HEK293 (cell line): ENCODE results near the gene ACTN4.

Experiments used
- BCL11A ChIP-seq: fragments of 450-650 bp; formaldehyde crosslinking; IDR thresholded peaks from 2 replicates; pipeline ENCODE4 v1.5.1; 2016; ENCODE audit warnings: low read depth, missing biosample characterization, missing genetic modification characterization
- GLI4 ChIP-seq: fragments of 450-650 bp; formaldehyde crosslinking; IDR thresholded peaks from 2 replicates; pipeline ENCODE4 v1.5.1; 2016; ENCODE audit warnings: missing biosample characterization, missing genetic modification characterization
- SP2 ChIP-seq: fragments of 450-650 bp; formaldehyde crosslinking; IDR thresholded peaks from 2 replicates; pipeline ENCODE4 v1.5.1; 2016; ENCODE audit warnings: missing biosample characterization, missing genetic modification characterization
- YY1 ChIP-seq: fragments of 450-650 bp; formaldehyde crosslinking; IDR thresholded peaks from 2 replicates; pipeline ENCODE4 v1.5.1; 2018; ENCODE audit warnings: missing biosample characterization, missing genetic modification characterization
- ZBTB10 ChIP-seq: fragments of 450-650 bp; formaldehyde crosslinking; IDR thresholded peaks from 2 replicates; pipeline ENCODE4 v1.5.1; 2016; ENCODE audit warnings: missing biosample characterization, missing genetic modification characterization
- ZBTB20 ChIP-seq: fragments of 450-650 bp; formaldehyde crosslinking; IDR thresholded peaks from 2 replicates; pipeline ENCODE4 v1.5.1; 2016; ENCODE audit warnings: missing biosample characterization, missing genetic modification characterization
- ZBTB44 ChIP-seq: fragments of 450-650 bp; IDR thresholded peaks from 2 replicates; pipeline ENCODE4 v1.5.1; 2018; ENCODE audit warnings: missing biosample characterization, mild to moderate bottlenecking, missing genetic modification characterization
- ZFP69B ChIP-seq: fragments of 450-650 bp; formaldehyde crosslinking; IDR thresholded peaks from 2 replicates; pipeline ENCODE4 v1.5.1; 2016; ENCODE audit warnings: missing biosample characterization, missing genetic modification characterization
- ZNF138 ChIP-seq: fragments of 450-650 bp; formaldehyde crosslinking; IDR thresholded peaks from 2 replicates; pipeline ENCODE4 v1.5.1; 2016; ENCODE audit warnings: missing biosample characterization, missing genetic modification characterization, borderline replicate concordance
- ZNF2 ChIP-seq: fragments of 450-650 bp; formaldehyde crosslinking; IDR thresholded peaks from 2 replicates; pipeline ENCODE4 v1.5.1; 2016; ENCODE audit warnings: missing biosample characterization, missing genetic modification characterization
- ZNF211 ChIP-seq: fragments of 450-650 bp; formaldehyde crosslinking; IDR thresholded peaks from 2 replicates; pipeline ENCODE4 v1.5.1; 2016; ENCODE audit warnings: low read depth, missing biosample characterization, missing genetic modification characterization
- ZNF214 ChIP-seq: fragments of 450-650 bp; formaldehyde crosslinking; IDR thresholded peaks from 2 replicates; pipeline ENCODE4 v1.5.1; 2017; ENCODE audit warnings: missing biosample characterization, mild to moderate bottlenecking, missing genetic modification characterization, borderline replicate concordance
- ZNF24 ChIP-seq: fragments of 450-650 bp; formaldehyde crosslinking; IDR thresholded peaks from 2 replicates; pipeline ENCODE4 v1.5.1; 2016; ENCODE audit warnings: missing biosample characterization, missing genetic modification characterization
- ZNF266 ChIP-seq: fragments of 450-650 bp; formaldehyde crosslinking; IDR thresholded peaks from 2 replicates; pipeline ENCODE4 v1.5.1; 2016; ENCODE audit warnings: missing biosample characterization, missing genetic modification characterization, low read depth
- ZNF341 ChIP-seq: fragments of 450-650 bp; formaldehyde crosslinking; IDR thresholded peaks from 2 replicates; pipeline ENCODE4; 2016; ENCODE audit warnings: low read depth, missing biosample characterization, missing genetic modification characterization
- ZNF350 ChIP-seq: fragments of 450-650 bp; formaldehyde crosslinking; IDR thresholded peaks from 2 replicates; pipeline ENCODE4 v1.5.0; 2017; ENCODE audit warnings: missing biosample characterization, mild to moderate bottlenecking, missing genetic modification characterization
- ZNF48 ChIP-seq: fragments of 450-650 bp; formaldehyde crosslinking; IDR thresholded peaks from 2 replicates; pipeline ENCODE4 v1.5.1; 2016; ENCODE audit warnings: missing biosample characterization, missing genetic modification characterization
- ZNF514 ChIP-seq: fragments of 450-650 bp; formaldehyde crosslinking; IDR thresholded peaks from 2 replicates; pipeline ENCODE4 v1.5.1; 2016; ENCODE audit warnings: missing biosample characterization, missing genetic modification characterization
- ZNF585B ChIP-seq: fragments of 450-650 bp; formaldehyde crosslinking; IDR thresholded peaks from 2 replicates; pipeline ENCODE4 v1.5.1; 2016; ENCODE audit warnings: missing biosample characterization, missing genetic modification characterization
- ZNF654 ChIP-seq: fragments of 450-650 bp; formaldehyde crosslinking; IDR thresholded peaks from 2 replicates; pipeline ENCODE4 v1.5.1; 2016; ENCODE audit warnings: low read depth, missing biosample characterization, missing genetic modification characterization
- ZNF777 ChIP-seq: fragments of 450-650 bp; formaldehyde crosslinking; IDR thresholded peaks from 2 replicates; pipeline ENCODE4 v1.5.1; 2017; ENCODE audit warnings: missing biosample characterization, missing genetic modification characterization, borderline replicate concordance
- ZNF830 ChIP-seq: fragments of 450-650 bp; IDR thresholded peaks from 2 replicates; pipeline ENCODE4 v1.5.0; 2018; ENCODE audit warnings: missing biosample characterization, missing genetic modification characterization, low read depth, mild to moderate bottlenecking, moderate library complexity
- ZSCAN23 ChIP-seq: fragments of 450-650 bp; formaldehyde crosslinking; IDR thresholded peaks from 2 replicates; pipeline ENCODE4 v1.5.1; 2016; ENCODE audit warnings: missing biosample characterization, missing genetic modification characterization
- TF ChIP-seq, protein P1 (sequence below): fragments of 450-650 bp; IDR thresholded peaks from 2 replicates; pipeline ENCODE4 v1.5.1; 2018; ENCODE audit warnings: missing biosample characterization, missing genetic modification characterization
- TF ChIP-seq, protein P2 (sequence below): fragments of 450-650 bp; formaldehyde crosslinking; IDR thresholded peaks from 2 replicates; pipeline ENCODE4 v1.5.1; 2016; ENCODE audit warnings: missing biosample characterization, missing genetic modification characterization
- TF ChIP-seq, protein P3 (sequence below): fragments of 450-650 bp; formaldehyde crosslinking; IDR thresholded peaks from 2 replicates; pipeline ENCODE4 v1.5.1; 2016; ENCODE audit warnings: missing biosample characterization, missing genetic modification characterization, low read depth
- TF ChIP-seq, protein P4 (sequence below): fragments of 450-650 bp; formaldehyde crosslinking; IDR thresholded peaks from 2 replicates; pipeline ENCODE4 v1.5.1; 2017; ENCODE audit warnings: missing biosample characterization, mild to moderate bottlenecking, missing genetic modification characterization, moderate library complexity
- TF ChIP-seq, protein P5 (sequence below): fragments of 450-650 bp; formaldehyde crosslinking; IDR thresholded peaks from 2 replicates; pipeline ENCODE4 v1.5.1; 2016; ENCODE audit warnings: missing biosample characterization, missing genetic modification characterization

The ACTN4 gene

DNA sequence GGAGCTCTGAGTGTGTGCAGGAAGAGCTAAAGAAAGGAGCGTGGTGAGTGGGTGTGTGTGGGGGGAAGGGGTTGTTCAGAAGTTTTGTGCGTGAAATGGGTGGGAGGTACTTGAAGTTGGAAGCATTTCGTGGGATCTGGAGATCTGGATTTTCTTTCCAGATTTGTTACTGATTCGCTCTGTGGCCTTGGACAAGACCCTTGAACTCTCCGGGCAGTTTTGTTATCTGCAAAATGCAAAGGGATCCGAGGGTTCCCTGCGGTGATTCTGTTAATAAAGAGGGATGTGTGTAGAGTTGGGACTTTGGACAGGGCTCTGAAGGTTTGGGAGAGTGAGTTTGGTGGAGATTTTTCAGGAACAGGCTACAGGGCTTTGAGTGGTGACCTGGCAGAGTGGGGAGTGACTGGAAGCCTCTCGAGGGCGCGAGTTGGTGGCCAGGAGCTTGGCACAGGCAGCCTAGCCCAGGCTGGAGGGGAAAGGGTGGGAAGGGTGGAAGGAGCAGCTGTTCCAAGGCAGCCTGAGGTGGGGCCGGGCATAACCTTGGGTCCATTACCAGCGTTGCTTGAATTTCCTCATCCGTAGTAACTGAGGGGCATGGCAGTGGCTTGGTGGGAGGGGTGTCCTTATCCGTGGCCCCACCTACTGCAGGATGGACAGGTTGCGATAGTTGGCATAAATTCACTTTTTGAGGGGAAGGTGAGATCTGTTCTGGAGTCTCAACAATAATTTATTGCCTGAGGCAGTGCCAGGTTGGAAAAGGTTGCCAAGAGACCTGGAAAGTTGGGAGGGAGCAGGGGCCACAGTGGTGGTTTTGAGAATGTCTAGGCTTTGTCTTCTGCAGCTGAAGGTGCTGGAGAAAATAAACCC is 2.1 kb downstream of the ACTN4 start (continued):
- TF ChIP-seq, protein P1, sequence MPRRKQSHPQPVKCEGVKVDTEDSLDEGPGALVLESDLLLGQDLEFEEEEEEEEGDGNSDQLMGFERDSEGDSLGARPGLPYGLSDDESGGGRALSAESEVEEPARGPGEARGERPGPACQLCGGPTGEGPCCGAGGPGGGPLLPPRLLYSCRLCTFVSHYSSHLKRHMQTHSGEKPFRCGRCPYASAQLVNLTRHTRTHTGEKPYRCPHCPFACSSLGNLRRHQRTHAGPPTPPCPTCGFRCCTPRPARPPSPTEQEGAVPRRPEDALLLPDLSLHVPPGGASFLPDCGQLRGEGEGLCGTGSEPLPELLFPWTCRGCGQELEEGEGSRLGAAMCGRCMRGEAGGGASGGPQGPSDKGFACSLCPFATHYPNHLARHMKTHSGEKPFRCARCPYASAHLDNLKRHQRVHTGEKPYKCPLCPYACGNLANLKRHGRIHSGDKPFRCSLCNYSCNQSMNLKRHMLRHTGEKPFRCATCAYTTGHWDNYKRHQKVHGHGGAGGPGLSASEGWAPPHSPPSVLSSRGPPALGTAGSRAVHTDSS: no peak
- TF ChIP-seq SP2 (tag by site-specific recombination) (peak; percentile 45), ZNF48 (tag by site-specific recombination) (no peak), BCL11A (tag by site-specific recombination) (0 out of 2 replicates have a peak, but pooled peaks have one; percentile 5), ZNF585B (tag by site-specific recombination) (no peak), ZNF24 (no peak), ZNF138 (tag by site-specific recombination) (no peak), ZNF341 (tag by site-specific recombination) (peak; percentile 49), ZNF214 (tag by site-specific recombination) (no peak), GLI4 (tag by site-specific recombination) (no peak), ZBTB44 (no peak), ZBTB10 (tag by site-specific recombination) (no peak; the same call in none of the 2 replicates), ZFP69B (tag by site-specific recombination) (peak; percentile 70), ZNF514 (no peak), ZNF830 (no peak), YY1 (tag by site-specific recombination) (no peak), ZNF777 (tag by site-specific recombination) (no peak), ZBTB20 (tag by site-specific recombination) (no peak), ZSCAN23 (0 out of 2 replicates have a peak, but pooled peaks have one; percentile 16), ZNF2 (tag by site-specific recombination) (no peak; the same call in 1 of the 2 replicates), ZNF350 (tag by site-specific recombination) (no peak), ZNF654 (no peak), ZNF211 (tag by site-specific recombination) (no peak), ZNF266 (tag by site-specific recombination) (no peak)
- TF ChIP-seq, protein P2, sequence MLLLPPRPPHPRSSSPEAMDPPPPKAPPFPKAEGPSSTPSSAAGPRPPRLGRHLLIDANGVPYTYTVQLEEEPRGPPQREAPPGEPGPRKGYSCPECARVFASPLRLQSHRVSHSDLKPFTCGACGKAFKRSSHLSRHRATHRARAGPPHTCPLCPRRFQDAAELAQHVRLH (tag by site-specific recombination): no peak
- TF ChIP-seq, protein P3, sequence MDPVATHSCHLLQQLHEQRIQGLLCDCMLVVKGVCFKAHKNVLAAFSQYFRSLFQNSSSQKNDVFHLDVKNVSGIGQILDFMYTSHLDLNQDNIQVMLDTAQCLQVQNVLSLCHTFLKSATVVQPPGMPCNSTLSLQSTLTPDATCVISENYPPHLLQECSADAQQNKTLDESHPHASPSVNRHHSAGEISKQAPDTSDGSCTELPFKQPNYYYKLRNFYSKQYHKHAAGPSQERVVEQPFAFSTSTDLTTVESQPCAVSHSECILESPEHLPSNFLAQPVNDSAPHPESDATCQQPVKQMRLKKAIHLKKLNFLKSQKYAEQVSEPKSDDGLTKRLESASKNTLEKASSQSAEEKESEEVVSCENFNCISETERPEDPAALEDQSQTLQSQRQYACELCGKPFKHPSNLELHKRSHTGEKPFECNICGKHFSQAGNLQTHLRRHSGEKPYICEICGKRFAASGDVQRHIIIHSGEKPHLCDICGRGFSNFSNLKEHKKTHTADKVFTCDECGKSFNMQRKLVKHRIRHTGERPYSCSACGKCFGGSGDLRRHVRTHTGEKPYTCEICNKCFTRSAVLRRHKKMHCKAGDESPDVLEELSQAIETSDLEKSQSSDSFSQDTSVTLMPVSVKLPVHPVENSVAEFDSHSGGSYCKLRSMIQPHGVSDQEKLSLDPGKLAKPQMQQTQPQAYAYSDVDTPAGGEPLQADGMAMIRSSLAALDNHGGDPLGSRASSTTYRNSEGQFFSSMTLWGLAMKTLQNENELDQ (tag by site-specific recombination): no peak
- TF ChIP-seq, protein P4, sequence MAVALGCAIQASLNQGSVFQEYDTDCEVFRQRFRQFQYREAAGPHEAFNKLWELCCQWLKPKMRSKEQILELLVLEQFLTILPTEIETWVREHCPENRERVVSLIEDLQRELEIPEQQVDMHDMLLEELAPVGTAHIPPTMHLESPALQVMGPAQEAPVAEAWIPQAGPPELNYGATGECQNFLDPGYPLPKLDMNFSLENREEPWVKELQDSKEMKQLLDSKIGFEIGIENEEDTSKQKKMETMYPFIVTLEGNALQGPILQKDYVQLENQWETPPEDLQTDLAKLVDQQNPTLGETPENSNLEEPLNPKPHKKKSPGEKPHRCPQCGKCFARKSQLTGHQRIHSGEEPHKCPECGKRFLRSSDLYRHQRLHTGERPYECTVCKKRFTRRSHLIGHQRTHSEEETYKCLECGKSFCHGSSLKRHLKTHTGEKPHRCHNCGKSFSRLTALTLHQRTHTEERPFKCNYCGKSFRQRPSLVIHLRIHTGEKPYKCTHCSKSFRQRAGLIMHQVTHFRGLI (tag by site-specific recombination): no peak
- TF ChIP-seq, protein P5, sequence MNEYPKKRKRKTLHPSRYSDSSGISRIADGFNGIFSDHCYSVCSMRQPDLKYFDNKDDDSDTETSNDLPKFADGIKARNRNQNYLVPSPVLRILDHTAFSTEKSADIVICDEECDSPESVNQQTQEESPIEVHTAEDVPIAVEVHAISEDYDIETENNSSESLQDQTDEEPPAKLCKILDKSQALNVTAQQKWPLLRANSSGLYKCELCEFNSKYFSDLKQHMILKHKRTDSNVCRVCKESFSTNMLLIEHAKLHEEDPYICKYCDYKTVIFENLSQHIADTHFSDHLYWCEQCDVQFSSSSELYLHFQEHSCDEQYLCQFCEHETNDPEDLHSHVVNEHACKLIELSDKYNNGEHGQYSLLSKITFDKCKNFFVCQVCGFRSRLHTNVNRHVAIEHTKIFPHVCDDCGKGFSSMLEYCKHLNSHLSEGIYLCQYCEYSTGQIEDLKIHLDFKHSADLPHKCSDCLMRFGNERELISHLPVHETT (tag by site-specific recombination): peak; percentile 15; the same call in 1 of the 2 replicates
